ENCODE data around the gene CHIC2.
"Not testable (repeated sequence)": the region's sequence is repeated elsewhere in the genome, so short reads cannot be mapped to it uniquely, and the experiment has no call there.

CHIC2 gene

GRCh38 chr4:54054501-54054900 is 9.9 kb downstream of the CHIC2 start:
- ATAC-seq: no peak
- no peaks in the 10 kb centered on the region for H3K9me3 Mint-ChIP-seq
- H3K4me3 Mint-ChIP-seq: no peak overlapping the region
- peaks cover 70% of the 10 kb centered on the region for H3K4me1 Mint-ChIP-seq
- peaks cover 20% of the 10 kb centered on the region for H3K36me3 Mint-ChIP-seq
- no peak for DNase-seq (ENCODE audit: low spot score in 2 of 2)
- no peak overlapping the region for H3K27ac Mint-ChIP-seq

- H3K9me3 Mint-ChIP-seq; DNase-seq (ENCODE audit: low spot score in 2 of 2); H3K4me3 Mint-ChIP-seq; ATAC-seq; H3K27ac Mint-ChIP-seq: not testable (repeated sequence)
- Mint-ChIP-seq H3K4me1 (peaks cover 68% of the 10 kb centered on the region), H3K36me3 (peaks cover 21% of the 10 kb centered on the region)
These were observed 11.1 kb downstream of the CHIC2 start for GRCh38 chr4:54053322-54053721.

GRCh38 chr4:54050214-54050904 is 14.0 kb downstream of the CHIC2 start:
- Mint-ChIP-seq H3K36me3 (peaks cover 35% of the 10 kb centered on the region), H3K4me3 (no peak overlapping the region), H3K27ac (no peak overlapping the region), H3K4me1 (peaks cover 42% of the 10 kb centered on the region), H3K9me3 (no peaks in the 10 kb centered on the region)
- DNase-seq (ENCODE audit: low spot score in 2 of 2) (no peak), ATAC-seq (no peak)

- H3K27ac Mint-ChIP-seq; H3K4me3 Mint-ChIP-seq; H3K9me3 Mint-ChIP-seq; ATAC-seq; DNase-seq (ENCODE audit: low spot score in 2 of 2): not testable (repeated sequence)
- H3K4me1 Mint-ChIP-seq: peaks cover 24% of the 10 kb centered on the region
- peaks cover 74% of the 10 kb centered on the region for H3K36me3 Mint-ChIP-seq
These were observed 20.8 kb downstream of the CHIC2 start for GRCh38 chr4:54043630-54044029.

- peaks cover 4% of the 10 kb centered on the region for H3K9me3 Mint-ChIP-seq
- no peak overlapping the region for H3K27ac Mint-ChIP-seq
- ATAC-seq (no peak), DNase-seq (ENCODE audit: low spot score in 2 of 2) (no peak)
- H3K4me3 Mint-ChIP-seq: no peak overlapping the region
- H3K36me3 Mint-ChIP-seq: peaks cover 76% of the 10 kb centered on the region
- H3K4me1 Mint-ChIP-seq: peaks cover 32% of the 10 kb centered on the region
These were observed 22.5 kb downstream of the CHIC2 start for GRCh38 chr4:54041933-54042332.

- H3K4me3 Mint-ChIP-seq: no peak overlapping the region
- no peak overlapping the region for H3K27ac Mint-ChIP-seq
- ATAC-seq (peak; percentile 40), DNase-seq (ENCODE audit: low spot score in 2 of 2) (no peak)
- peaks cover 4% of the 10 kb centered on the region for H3K9me3 Mint-ChIP-seq
- H3K4me1 Mint-ChIP-seq: peaks cover 37% of the 10 kb centered on the region
- H3K36me3 Mint-ChIP-seq: peaks cover 76% of the 10 kb centered on the region
These were observed 23.3 kb downstream of the CHIC2 start for GRCh38 chr4:54041100-54041499.

GRCh38 chr4:54038056-54038455 is 26.3 kb downstream of the CHIC2 start:
- DNase-seq (ENCODE audit: low spot score in 2 of 2) (no peak), ATAC-seq (no peak)
- Mint-ChIP-seq H3K9me3 (no peaks in the 10 kb centered on the region), H3K4me3 (no peak overlapping the region), H3K4me1 (peaks cover 29% of the 10 kb centered on the region), H3K27ac (no peak overlapping the region), H3K36me3 (peaks cover 88% of the 10 kb centered on the region)

- Mint-ChIP-seq H3K9me3 (no peaks in the 10 kb centered on the region), H3K36me3 (peaks cover 80% of the 10 kb centered on the region), H3K4me1 (peaks cover 28% of the 10 kb centered on the region), H3K27ac (no peak overlapping the region), H3K4me3 (no peak overlapping the region)
- no peak for DNase-seq (ENCODE audit: low spot score in 2 of 2)
- ATAC-seq: no peak
These were observed 28.2 kb downstream of the CHIC2 start for GRCh38 chr4:54036184-54036583.

GRCh38 chr4:54032558-54033135 is 31.8 kb downstream of the CHIC2 start:
- no peak for ATAC-seq
- no peaks in the 10 kb centered on the region for H3K9me3 Mint-ChIP-seq
- no peak for DNase-seq (ENCODE audit: low spot score in 2 of 2)
- no peak overlapping the region for H3K27ac Mint-ChIP-seq
- peaks cover 47% of the 10 kb centered on the region for H3K36me3 Mint-ChIP-seq
- H3K4me3 Mint-ChIP-seq: no peak overlapping the region
- peaks cover 17% of the 10 kb centered on the region for H3K4me1 Mint-ChIP-seq

- Mint-ChIP-seq H3K4me3 (no peak overlapping the region), H3K9me3 (no peaks in the 10 kb centered on the region), H3K36me3 (peaks cover 5% of the 10 kb centered on the region), H3K27ac (no peak overlapping the region), H3K4me1 (no peaks in the 10 kb centered on the region)
- DNase-seq (ENCODE audit: low spot score in 2 of 2): no peak
- no peak for ATAC-seq
These were observed 37.1 kb downstream of the CHIC2 start for GRCh38 chr4:54027311-54027710.

GRCh38 chr4:54025582-54025981 is 38.8 kb downstream of the CHIC2 start:
- no peaks in the 10 kb centered on the region for H3K4me1 Mint-ChIP-seq
- no peak overlapping the region for H3K27ac Mint-ChIP-seq
- H3K36me3 Mint-ChIP-seq: peaks cover 4% of the 10 kb centered on the region
- DNase-seq (ENCODE audit: low spot score in 2 of 2): no peak
- no peak overlapping the region for H3K4me3 Mint-ChIP-seq
- no peaks in the 10 kb centered on the region for H3K9me3 Mint-ChIP-seq
- ATAC-seq: no peak

- H3K4me3 Mint-ChIP-seq; H3K9me3 Mint-ChIP-seq; ATAC-seq; H3K36me3 Mint-ChIP-seq; H3K27ac Mint-ChIP-seq; H3K4me1 Mint-ChIP-seq; DNase-seq (ENCODE audit: low spot score in 2 of 2): not testable (repeated sequence)
These were observed 41.4 kb downstream of the CHIC2 start for GRCh38 chr4:54023019-54023418.

GRCh38 chr4:54017974-54018373 is 46.4 kb downstream of the CHIC2 start:
- Mint-ChIP-seq H3K9me3 (no peaks in the 10 kb centered on the region), H3K27ac (no peak overlapping the region), H3K4me3 (no peak overlapping the region), H3K4me1 (no peaks in the 10 kb centered on the region), H3K36me3 (peaks cover 17% of the 10 kb centered on the region)
- DNase-seq (ENCODE audit: low spot score in 2 of 2) (no peak), ATAC-seq (no peak)

GRCh38 chr4:54017308-54017707 is 47.1 kb downstream of the CHIC2 start:
- Mint-ChIP-seq H3K4me1 (no peaks in the 10 kb centered on the region), H3K9me3 (no peaks in the 10 kb centered on the region), H3K4me3 (no peak overlapping the region), H3K36me3 (peaks cover 23% of the 10 kb centered on the region), H3K27ac (no peak overlapping the region)
- no peak for ATAC-seq
- no peak for DNase-seq (ENCODE audit: low spot score in 2 of 2)

GRCh38 chr4:54016504-54016903 is 47.9 kb downstream of the CHIC2 start:
- ATAC-seq: no peak
- no peaks in the 10 kb centered on the region for H3K4me1 Mint-ChIP-seq
- DNase-seq (ENCODE audit: low spot score in 2 of 2): no peak
- peaks cover 28% of the 10 kb centered on the region for H3K36me3 Mint-ChIP-seq
- no peak overlapping the region for H3K27ac Mint-ChIP-seq
- no peak overlapping the region for H3K4me3 Mint-ChIP-seq
- no peaks in the 10 kb centered on the region for H3K9me3 Mint-ChIP-seq

- no peak for ATAC-seq
- Mint-ChIP-seq H3K27ac (no peak overlapping the region), H3K4me1 (no peaks in the 10 kb centered on the region), H3K9me3 (no peaks in the 10 kb centered on the region), H3K4me3 (no peak overlapping the region), H3K36me3 (peaks cover 34% of the 10 kb centered on the region)
- DNase-seq (ENCODE audit: low spot score in 2 of 2): no peak
These were observed 48.9 kb downstream of the CHIC2 start for GRCh38 chr4:54015423-54016030.

Data from stimulated activated effector memory CD8-positive, alpha-beta T cell treated with anti-CD3 and anti-CD28 coated beads, Interleukin-12 subunit alpha, Interleukin-12 subunit beta, amount 100 ng/mL, for 72 hours (primary cell).